CD4-positive, alpha-beta T cell treated with Interleukin-21 for 1 hour (primary cell): ENCODE results near the gene ADGRF5.

Experiments used
- DNase-seq: peaks from one replicate; pipeline ENCODE4 v3.0.0-alpha.2; 2020

ADGRF5 gene

DNA sequence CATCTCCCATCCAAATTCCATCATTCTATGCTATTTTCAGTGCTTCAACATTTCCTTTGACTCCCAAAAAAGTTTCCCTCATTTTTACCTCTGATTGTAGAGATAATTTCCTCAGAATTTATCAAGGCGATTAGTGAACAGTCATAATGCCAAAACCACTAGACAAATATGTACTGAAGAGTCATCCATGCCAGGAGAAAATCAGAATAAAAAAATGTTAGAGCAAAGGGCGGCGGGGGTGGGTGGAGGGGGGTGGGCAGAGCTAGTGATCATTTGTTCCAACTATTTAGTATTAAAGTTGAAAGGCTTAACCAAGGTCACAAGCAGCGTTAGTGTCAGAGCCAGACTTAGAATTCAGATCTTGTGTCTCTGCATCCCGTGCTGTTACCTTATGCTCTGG, 5.3 kb upstream of the ADGRF5 start:
- no peak for DNase-seq

DNA sequence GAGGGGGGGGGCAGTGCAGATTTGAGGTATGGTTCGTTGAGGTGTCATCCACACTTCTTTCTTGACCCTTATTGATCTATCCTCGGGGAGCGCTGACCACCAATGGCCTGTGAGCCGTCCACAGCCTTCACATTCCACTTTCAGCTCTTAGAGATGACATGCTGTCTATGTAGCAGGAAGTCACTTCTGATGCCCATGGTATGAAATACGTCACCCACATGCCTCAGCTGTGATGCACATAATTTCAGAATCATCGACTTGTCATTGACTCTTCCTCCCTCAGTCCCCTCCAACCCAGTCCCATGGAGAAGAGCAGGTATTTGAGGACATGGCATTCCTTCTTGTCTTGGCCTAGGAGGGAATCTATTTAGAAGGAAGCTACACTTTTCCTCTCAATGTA, 4.7 kb upstream of the ADGRF5 start:
- DNase-seq: no peak

DNA sequence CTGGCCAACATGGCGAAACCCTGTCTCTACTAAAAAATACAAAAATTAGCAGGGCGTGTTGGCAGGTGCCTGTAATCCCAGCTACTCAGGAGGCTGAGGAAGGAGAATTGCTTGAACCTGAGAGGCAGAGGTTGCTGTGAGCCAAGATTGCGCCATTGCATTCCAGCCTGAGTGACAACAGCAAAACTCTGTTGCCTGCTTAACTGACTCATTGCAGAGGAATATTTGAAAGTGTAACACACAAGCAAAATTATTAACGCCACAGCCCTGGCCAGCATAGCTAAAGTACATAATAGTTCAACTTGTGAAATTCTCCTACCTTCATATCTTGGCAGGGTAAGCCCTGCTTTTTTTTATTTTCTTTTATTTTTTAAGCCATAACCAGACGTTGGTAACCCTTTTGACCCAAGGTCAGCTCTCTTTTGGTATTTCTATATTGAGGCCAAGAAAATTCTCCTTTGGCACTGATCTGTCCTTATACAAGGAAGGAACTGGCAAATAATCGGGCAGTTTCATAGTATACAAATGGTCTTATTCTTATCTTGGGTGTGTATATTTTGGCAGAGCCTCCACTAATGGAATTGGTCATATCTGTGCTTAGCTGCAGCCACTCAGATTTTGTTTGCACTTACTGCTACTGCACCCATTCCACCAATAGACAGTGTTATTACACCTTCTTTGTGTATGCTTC, 4.0 kb upstream of the ADGRF5 start:
- DNase-seq: no peak

GRCh38 chr6:46923476-46923875, 1.7 kb upstream of the ADGRF5 start:
- no peak for DNase-seq

- DNase-seq: no peak
These were observed 679 bp downstream of the ADGRF5 start for GRCh38 chr6:46921059-46921458.

DNA sequence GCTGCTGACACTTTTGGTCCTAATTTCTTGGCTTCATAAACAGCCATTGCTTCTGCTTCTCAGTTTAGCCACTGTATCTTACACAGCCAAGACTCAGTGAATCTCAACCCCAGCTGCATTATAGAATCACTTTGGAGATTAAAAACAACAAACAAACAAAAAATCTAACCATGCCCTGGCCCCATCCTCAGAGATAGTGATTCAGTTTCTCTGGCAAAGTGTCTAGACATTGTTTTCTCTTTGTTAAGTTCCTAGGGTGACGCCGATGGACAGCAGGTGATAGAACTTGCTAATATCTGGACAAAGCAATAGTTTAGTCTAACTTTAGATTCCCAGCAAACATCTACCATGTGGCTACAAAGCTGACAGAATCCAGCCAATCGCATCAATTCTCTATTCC, 2.9 kb downstream of the ADGRF5 start:
- DNase-seq: no peak

DNA sequence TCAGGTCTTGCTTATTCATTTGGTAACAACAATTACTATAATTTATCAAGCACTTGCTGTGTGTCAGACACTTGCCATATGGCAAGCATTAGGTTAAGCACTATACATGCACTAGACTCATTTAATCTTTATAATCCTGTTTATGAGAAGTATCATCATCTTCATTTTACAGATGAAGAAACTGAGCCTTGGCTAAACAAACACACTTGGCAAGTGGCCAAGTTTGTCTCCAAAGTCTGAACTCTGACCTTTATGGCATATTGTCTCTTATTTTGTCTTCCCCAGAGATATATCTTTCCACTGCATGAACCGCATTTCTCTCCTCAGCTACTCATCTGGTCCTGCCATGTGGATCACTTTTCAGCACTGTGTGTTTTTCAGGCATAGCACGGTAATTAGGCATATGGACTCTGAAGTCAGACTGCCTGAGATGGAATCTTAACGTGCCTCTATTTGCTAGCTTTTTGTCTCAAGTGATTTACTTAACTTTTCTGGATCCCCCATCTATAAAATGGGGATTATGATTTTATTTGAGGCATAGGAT, 4.7 kb downstream of the ADGRF5 start:
- DNase-seq: no peak

DNA sequence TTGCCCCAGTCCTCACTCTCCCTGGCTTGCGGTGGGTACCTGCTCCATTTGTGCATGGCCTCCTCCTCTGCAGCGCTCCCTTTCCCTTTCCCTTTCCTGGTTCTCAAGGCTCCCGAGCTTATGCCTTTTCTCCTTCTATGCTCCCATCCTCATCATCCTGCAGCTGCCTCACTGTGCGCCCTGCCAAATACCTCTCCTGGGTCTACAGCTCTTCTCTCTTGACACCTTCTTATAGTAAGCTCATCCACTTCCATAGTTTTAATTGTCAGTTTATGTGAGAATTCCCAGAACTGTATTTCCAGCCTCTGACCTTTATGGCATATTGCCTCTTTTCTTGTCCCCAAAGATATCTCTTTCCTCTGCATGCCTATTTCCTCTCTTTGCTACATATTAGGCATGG, 5.9 kb downstream of the ADGRF5 start:
- DNase-seq: no peak

DNA sequence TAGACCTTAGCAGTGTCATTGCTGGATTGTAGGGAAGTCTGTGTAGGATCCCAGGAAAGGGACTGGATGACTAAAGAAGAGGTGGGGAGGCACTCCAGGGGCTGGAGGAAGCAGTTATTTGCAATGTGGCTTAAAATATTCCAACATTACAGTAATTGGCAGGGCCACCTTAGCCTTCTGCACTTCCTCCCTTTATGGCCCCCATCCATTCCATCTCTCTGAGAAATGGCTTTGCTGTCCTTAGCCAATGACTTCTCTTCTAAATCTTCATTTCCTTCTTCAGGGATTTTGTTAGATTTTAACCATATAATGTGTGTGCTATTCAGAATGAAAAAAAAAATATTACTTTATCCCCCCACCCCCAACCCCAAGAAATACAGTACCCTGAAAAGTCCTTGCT, 6.4 kb downstream of the ADGRF5 start:
- DNase-seq: no peak

- DNase-seq: no peak
These were observed 7.4 kb downstream of the ADGRF5 start for GRCh38 chr6:46914279-46914810.

DNA sequence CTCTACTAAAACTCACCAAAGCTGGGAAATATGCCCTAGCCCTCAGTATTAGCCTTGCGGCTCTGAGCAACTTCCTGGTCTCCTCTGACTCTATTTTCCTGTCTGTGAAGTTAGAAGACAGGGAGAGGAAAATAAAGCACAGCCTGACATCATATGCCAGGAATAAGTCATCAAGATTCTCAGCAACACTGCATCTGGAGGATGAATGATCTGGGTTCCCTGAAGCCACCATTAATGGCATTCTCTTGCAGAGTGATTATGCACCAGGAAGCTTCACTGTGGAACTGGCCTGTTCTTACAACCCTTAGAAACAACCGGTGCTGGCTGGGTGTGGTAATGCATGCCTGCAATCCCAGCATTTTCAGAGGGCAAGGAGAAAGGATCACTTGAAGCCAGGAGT, 12.4 kb downstream of the ADGRF5 start:
- DNase-seq: no peak

DNA sequence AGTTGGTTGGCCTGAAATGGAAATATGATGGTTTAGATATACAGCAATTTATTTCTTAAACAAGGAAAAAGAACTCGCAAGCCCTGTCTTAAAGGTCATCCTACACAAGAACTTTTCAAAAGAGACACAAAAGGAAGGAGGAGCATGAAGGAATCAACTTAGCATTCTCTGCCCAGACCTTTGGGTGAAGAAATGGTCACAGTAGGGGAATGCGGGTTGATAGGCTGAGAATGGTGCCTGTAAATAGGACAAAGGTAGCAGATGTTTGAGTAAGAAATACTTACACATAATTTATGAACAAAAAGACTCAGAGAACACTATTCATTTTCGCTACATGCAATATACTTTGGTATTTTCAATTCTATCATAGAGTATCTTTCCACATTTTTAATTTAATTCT, 15.0 kb downstream of the ADGRF5 start:
- no peak for DNase-seq

DNA sequence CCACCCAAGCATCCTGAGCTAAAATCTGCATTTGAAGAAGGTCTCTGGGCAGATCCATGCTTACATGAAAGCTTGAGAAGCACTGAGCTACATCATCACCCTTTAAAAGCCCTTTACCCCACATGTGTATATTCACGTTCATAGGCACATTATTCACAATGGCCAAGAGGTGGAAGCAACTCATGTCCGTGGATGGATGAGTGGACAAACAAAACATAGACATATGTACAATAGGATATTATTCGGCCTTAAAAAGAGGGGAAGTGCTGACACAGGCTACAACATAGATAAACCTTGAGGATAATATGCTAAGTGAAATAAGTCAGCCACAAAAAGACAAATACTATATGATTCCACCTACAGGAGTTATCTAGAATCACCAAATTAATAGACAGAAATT, 17.6 kb downstream of the ADGRF5 start:
- DNase-seq: no peak

GRCh38 chr6:46903175-46903574, 18.6 kb downstream of the ADGRF5 start:
- DNase-seq: no peak

GRCh38 chr6:46901882-46902314, 19.8 kb downstream of the ADGRF5 start:
- DNase-seq: no peak

GRCh38 chr6:46900266-46900665, 21.5 kb downstream of the ADGRF5 start:
- DNase-seq: no peak

DNA sequence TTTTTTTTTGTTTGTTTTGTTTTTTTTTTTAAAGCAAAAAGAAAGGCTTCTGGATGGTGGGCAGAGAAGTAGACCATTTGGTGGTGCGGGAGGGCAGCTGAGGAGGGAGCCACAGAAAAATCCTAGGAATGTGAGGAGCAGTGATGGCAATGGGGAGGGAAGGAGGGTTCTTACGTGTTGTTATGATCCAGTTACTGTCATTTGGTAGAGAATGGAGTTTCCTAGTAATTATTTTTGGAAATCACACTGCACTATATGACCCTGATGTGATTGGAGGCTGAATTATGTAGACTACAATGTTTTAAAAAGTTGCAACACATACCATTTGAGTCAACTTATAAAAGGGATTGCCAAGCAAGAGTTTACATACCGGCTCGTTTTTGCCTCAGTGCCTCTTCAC, 22.1 kb downstream of the ADGRF5 start:
- no peak for DNase-seq

GRCh38 chr6:46898006-46898405, 23.7 kb downstream of the ADGRF5 start:
- DNase-seq: no peak

GRCh38 chr6:46896871-46897270, 24.9 kb downstream of the ADGRF5 start:
- no peak for DNase-seq

- DNase-seq: no peak
These were observed 25.8 kb downstream of the ADGRF5 start for GRCh38 chr6:46895930-46896329.

GRCh38 chr6:46894433-46894832, 27.3 kb downstream of the ADGRF5 start:
- DNase-seq: no peak

- DNase-seq: no peak
These were observed 28.1 kb downstream of the ADGRF5 start for GRCh38 chr6:46893648-46894047.

- DNase-seq: no peak
These were observed 30.4 kb downstream of the ADGRF5 start for GRCh38 chr6:46891252-46891795.

DNA sequence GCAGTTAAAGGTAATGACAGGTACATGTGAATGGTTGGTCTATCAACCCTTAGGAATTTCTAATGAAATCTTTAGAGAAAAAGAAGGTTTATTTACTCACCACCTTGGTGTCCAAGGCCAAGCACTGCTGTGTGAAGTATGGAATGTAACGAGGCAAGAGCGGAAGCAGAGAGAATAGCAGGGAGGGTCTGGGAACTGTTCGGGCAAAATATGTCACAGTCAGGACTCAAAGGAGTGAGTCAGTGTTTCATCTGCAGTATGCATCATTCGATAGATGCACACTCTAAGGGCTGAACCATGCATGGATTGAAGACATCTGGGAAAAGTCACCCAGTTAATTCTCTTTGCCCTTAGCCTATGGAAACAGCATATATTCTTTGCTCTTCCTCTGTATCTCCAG, 33.2 kb downstream of the ADGRF5 start:
- DNase-seq: no peak

- DNase-seq: no peak
These were observed 33.7 kb downstream of the ADGRF5 start for GRCh38 chr6:46888031-46888430.
